ENCODE data around the gene NKD1. TPM values are rescaled to one million over a fixed set of nuclear protein-coding genes. Genes with fewer than 3 reads are reported as not detected.

Gene NKD1
- total and polyA plus RNA-seq, 5 donors: 0.68 to 3.2 (median 1.6) TPM

- H3K9me3 ChIP-seq (ENCODE audit: control insufficient read depth, low read length): no peaks in the 10 kb centered on the region
- DNase-seq (peak in 2 of 3 donors; percentile 6), ATAC-seq (no peak)
- H3K4me1 ChIP-seq (ENCODE audit: control insufficient read depth, insufficient read depth, low read length): peaks cover 6% of the 10 kb centered on the region
- intact Hi-C loops (cut with DNase I): no loop called here
- H3K4me3 ChIP-seq (ENCODE audit: low read length): no peak overlapping the region
- H3K27me3 ChIP-seq (ENCODE audit: control insufficient read depth, insufficient read depth): no peaks in the 10 kb centered on the region
- H3K27ac ChIP-seq (ENCODE audit: low read length): no peak overlapping the region
- WGBS: 91% methylated on average over 10 of the region's 10 CpGs
These were observed 64.0 kb downstream of the NKD1 start for GRCh38 chr16:50611995-50612848.

- Histone ChIP-seq H3K4me1 (ENCODE audit: control insufficient read depth, insufficient read depth, low read length) (peaks cover 6% of the 10 kb centered on the region), H3K27me3 (ENCODE audit: control insufficient read depth, insufficient read depth) (no peaks in the 10 kb centered on the region), H3K9me3 (ENCODE audit: control insufficient read depth, low read length) (no peaks in the 10 kb centered on the region), H3K4me3 (ENCODE audit: low read length) (no peak overlapping the region), H3K27ac (ENCODE audit: low read length) (no peak overlapping the region)
- peak in 2 of 3 donors; percentile 16 to 18 for DNase-seq
- 87% methylated on average over 6 of the region's 6 CpGs for WGBS
- no peak for ATAC-seq
- intact Hi-C loops (cut with DNase I): no loop called here
These were observed 64.6 kb downstream of the NKD1 start for GRCh38 chr16:50612849-50613198.

GRCh38 chr16:50613281-50613963, 65.2 kb downstream of the NKD1 start:
- intact Hi-C loops (cut with DNase I): no loop called here
- no peak overlapping the region for H3K4me3 ChIP-seq (ENCODE audit: low read length)
- peaks cover 6% of the 10 kb centered on the region for H3K4me1 ChIP-seq (ENCODE audit: control insufficient read depth, insufficient read depth, low read length)

GRCh38 chr16:50613964-50614474, 65.8 kb downstream of the NKD1 start:
- no peak overlapping the region for H3K4me3 ChIP-seq (ENCODE audit: low read length)
- no peaks in the 10 kb centered on the region for H3K27me3 ChIP-seq (ENCODE audit: control insufficient read depth, insufficient read depth)
- no peak for ATAC-seq
- 59% methylated on average over 7 of the region's 7 CpGs for WGBS
- peak in 2 of 3 donors; percentile 19 to 40 for DNase-seq
- peaks cover 6% of the 10 kb centered on the region for H3K4me1 ChIP-seq (ENCODE audit: control insufficient read depth, insufficient read depth, low read length)
- no peaks in the 10 kb centered on the region for H3K9me3 ChIP-seq (ENCODE audit: control insufficient read depth, low read length)
- H3K27ac ChIP-seq (ENCODE audit: low read length): no peak overlapping the region
- intact Hi-C loops (cut with DNase I): no loop called here

More at GRCh38 chr16:50613281-50613963, 65.2 kb downstream of the NKD1 start:
- peak in 2 of 3 donors; percentile 36 to 68 for DNase-seq
- peak in 1 of 2 donors; percentile 7 for ATAC-seq
- H3K27me3 ChIP-seq (ENCODE audit: control insufficient read depth, insufficient read depth): no peaks in the 10 kb centered on the region
- no peak overlapping the region for H3K27ac ChIP-seq (ENCODE audit: low read length)
- WGBS: 34% methylated on average over 20 of the region's 20 CpGs
- no peaks in the 10 kb centered on the region for H3K9me3 ChIP-seq (ENCODE audit: control insufficient read depth, low read length)

- H3K27me3 ChIP-seq (ENCODE audit: control insufficient read depth, insufficient read depth): no peaks in the 10 kb centered on the region
- no peak overlapping the region for H3K27ac ChIP-seq (ENCODE audit: low read length)
- 55% methylated on average over 7 of the region's 7 CpGs for whole genome bisulfite sequencing
- DNase-seq (peak in 2 of 3 donors; percentile 0 to 7), ATAC-seq (no peak)
- intact Hi-C loops (cut with DNase I): no loop called here
- no peaks in the 10 kb centered on the region for H3K9me3 ChIP-seq (ENCODE audit: control insufficient read depth, low read length)
- no peak overlapping the region for H3K4me3 ChIP-seq (ENCODE audit: low read length)
- peaks cover 6% of the 10 kb centered on the region for H3K4me1 ChIP-seq (ENCODE audit: control insufficient read depth, insufficient read depth, low read length)
These were observed 66.9 kb downstream of the NKD1 start for GRCh38 chr16:50614955-50615724.

GRCh38 chr16:50615891-50616290, 67.7 kb downstream of the NKD1 start:
- intact Hi-C loops (cut with DNase I): no loop called here
- no peaks in the 10 kb centered on the region for H3K9me3 ChIP-seq (ENCODE audit: control insufficient read depth, low read length)
- DNase-seq: peak in 2 of 3 donors; percentile 2 to 28
- H3K4me1 ChIP-seq (ENCODE audit: control insufficient read depth, insufficient read depth, low read length): peaks cover 6% of the 10 kb centered on the region
- no peak overlapping the region for H3K27ac ChIP-seq (ENCODE audit: low read length)
- peak in 1 of 2 donors; percentile 49 for ATAC-seq
- no peak overlapping the region for H3K4me3 ChIP-seq (ENCODE audit: low read length)
- 19% methylated on average over 5 of the region's 5 CpGs for WGBS
- no peaks in the 10 kb centered on the region for H3K27me3 ChIP-seq (ENCODE audit: control insufficient read depth, insufficient read depth)

- ATAC-seq (no peak), DNase-seq (peak in 2 of 3 donors; percentile 21 to 52)
- H3K27me3 ChIP-seq (ENCODE audit: control insufficient read depth, insufficient read depth): no peaks in the 10 kb centered on the region
- H3K4me1 ChIP-seq (ENCODE audit: control insufficient read depth, insufficient read depth, low read length): peaks cover 6% of the 10 kb centered on the region
- no peaks in the 10 kb centered on the region for H3K9me3 ChIP-seq (ENCODE audit: control insufficient read depth, low read length)
- 62% methylated on average over 6 of the region's 6 CpGs for WGBS
- intact Hi-C loops (cut with DNase I): no loop called here
- H3K27ac ChIP-seq (ENCODE audit: low read length): no peak overlapping the region
- H3K4me3 ChIP-seq (ENCODE audit: low read length): no peak overlapping the region
These were observed 68.2 kb downstream of the NKD1 start for GRCh38 chr16:50616386-50616785.

GRCh38 chr16:50616883-50617645, 68.9 kb downstream of the NKD1 start:
- Histone ChIP-seq H3K9me3 (ENCODE audit: control insufficient read depth, low read length) (no peaks in the 10 kb centered on the region), H3K4me3 (ENCODE audit: low read length) (no peak overlapping the region), H3K4me1 (ENCODE audit: control insufficient read depth, insufficient read depth, low read length) (peaks cover 6% of the 10 kb centered on the region), H3K27me3 (ENCODE audit: control insufficient read depth, insufficient read depth) (no peaks in the 10 kb centered on the region), H3K27ac (ENCODE audit: low read length) (no peak overlapping the region)
- intact Hi-C loops (cut with DNase I): no loop called here
- WGBS: 55% methylated on average over 11 of the region's 11 CpGs
- DNase-seq (peak in 2 of 3 donors; percentile 39 to 42), ATAC-seq (peak in 1 of 2 donors; percentile 9)

- no peak overlapping the region for H3K27ac ChIP-seq (ENCODE audit: low read length)
- H3K4me3 ChIP-seq (ENCODE audit: low read length): no peak overlapping the region
- ATAC-seq (no peak), DNase-seq (peak in 1 of 3 donors; percentile 3)
- H3K27me3 ChIP-seq (ENCODE audit: control insufficient read depth, insufficient read depth): no peaks in the 10 kb centered on the region
- H3K9me3 ChIP-seq (ENCODE audit: control insufficient read depth, low read length): no peaks in the 10 kb centered on the region
- WGBS: 93% methylated on average over 2 of the region's 2 CpGs
- intact Hi-C loops (cut with DNase I): no loop called here
- peaks cover 6% of the 10 kb centered on the region for H3K4me1 ChIP-seq (ENCODE audit: control insufficient read depth, insufficient read depth, low read length)
These were observed 69.5 kb downstream of the NKD1 start for GRCh38 chr16:50617646-50618184.

All from right cardiac atrium (tissue), 5 donors.